Endodermal cell (in vitro differentiated cells): ENCODE results near the gene MPP2. TPM values are rescaled to one million over a fixed set of nuclear protein-coding genes. Genes with fewer than 3 reads are reported as not detected.
A peak's percentile ranks its signal among the peaks of the same experiment; 100 is the strongest.

ENCODE experiments used
- DNase-seq: peaks from one replicate; pipeline ENCODE4 v3.0.0-alpha.2; 2017
- H3K27ac ChIP-seq: 2 replicates; pipeline ENCODE4 v1.5.1; 2013; ENCODE audit warnings: mild to moderate bottlenecking, low read depth, low read length, moderate library complexity
- H3K27me3 ChIP-seq: 2 replicates; pipeline ENCODE4 v1.6.1; 2013; ENCODE audit warnings: mild to moderate bottlenecking, low read length, moderate library complexity; ENCODE audit not compliant: insufficient read depth, control insufficient read depth, poor library complexity, severe bottlenecking
- H3K36me3 ChIP-seq: 2 replicates; pipeline ENCODE4 v1.7.0; 2013; ENCODE audit warnings: mild to moderate bottlenecking, low read length, moderate library complexity; ENCODE audit not compliant: control insufficient read depth, insufficient read depth
- H3K4me1 ChIP-seq: one replicate; pipeline ENCODE4 v1.7.0; 2013; ENCODE audit warnings: low read length; ENCODE audit not compliant: control insufficient read depth, insufficient read depth
- H3K4me3 ChIP-seq: 2 replicates; pipeline ENCODE4 v1.5.1; 2013; ENCODE audit warnings: mild to moderate bottlenecking, low read length, moderate library complexity
- H3K9ac ChIP-seq: 2 replicates; pipeline ENCODE4 v1.6.1; 2013; ENCODE audit warnings: mild to moderate bottlenecking, low read length, moderate library complexity; ENCODE audit not compliant: poor library complexity, severe bottlenecking; ENCODE audit errors: extremely low read depth
- H3K9me3 ChIP-seq: 2 replicates; pipeline ENCODE4 v1.6.1; 2013; ENCODE audit warnings: mild to moderate bottlenecking, low read length, moderate library complexity; ENCODE audit not compliant: control insufficient read depth
- H3K27ac Mint-ChIP-seq: 2 replicates; pipeline ENCODE4 v1.8.0; 2020; ENCODE audit warnings: mixed read lengths
- H3K27me3 Mint-ChIP-seq: 2 replicates; pipeline ENCODE4 v1.8.0; 2021; ENCODE audit warnings: mild to moderate bottlenecking, mixed read lengths; ENCODE audit not compliant: insufficient read depth
- H3K36me3 Mint-ChIP-seq: 2 replicates; pipeline ENCODE4 v1.8.0; 2020; ENCODE audit warnings: low read depth, mixed read lengths
- H3K4me1 Mint-ChIP-seq: 2 replicates; pipeline ENCODE4 v1.8.0; 2020; ENCODE audit warnings: mixed read lengths
- H3K4me3 Mint-ChIP-seq: 2 replicates; pipeline ENCODE4 v1.8.0; 2020; ENCODE audit warnings: mild to moderate bottlenecking, moderate library complexity, mixed read lengths
- H3K9me3 Mint-ChIP-seq: 2 replicates; pipeline ENCODE4 v1.8.0; 2020; ENCODE audit warnings: mild to moderate bottlenecking, mixed read lengths
- CTCF ChIP-seq: fragments of 200-600 bp; sonication (generic); conservative IDR thresholded peaks from 2 replicates; pipeline ENCODE4 v1.5.0; 2021; ENCODE audit warnings: antibody characterized with exemption, mild to moderate bottlenecking
- WGBS, 2 experiments: methylation state at CpG; one replicate each; pipeline versions ENCODE4 v1.1.5 to v1.1.7; 2013; ENCODE audit warnings: missing lambda C conversion rate in 2 of 2, mixed read lengths in 1 of 2; ENCODE audit not compliant: insufficient coverage in 1 of 2, insufficient read length in 1 of 2; 5-methylcytosine and 5-hydroxymethylcytosine counted together
- total RNA-seq, 2 donors: library from RNA; stranded (reverse); fragmentation: NEBNext Ultra II Directional in 1 of 2; extraction: Animal tissue kit (Norgen Biotek cat#: 25700) in 1 of 2; gene quantifications; 2 replicates in 1 of 2; 3 replicates in 1 of 2; pipeline ENCODE4 v1.2.1, GENCODE V29; 2021

MPP2 gene
- total RNA-seq, 2 donors from 2014 or later, result 16.2 to 18.3 TPM

- H3K4me3 ChIP-seq, result no peak overlapping the region
- Mint-ChIP-seq H3K36me3 (no peaks in the 10 kb centered on the region), H3K27ac (no peak overlapping the region), H3K4me3 (no peak overlapping the region), H3K4me1 (peaks cover 15% of the 10 kb centered on the region), H3K27me3 (no peaks in the 10 kb centered on the region), H3K9me3 (no peaks in the 10 kb centered on the region)
- no peaks in the 10 kb centered on the region for H3K4me1 ChIP-seq
- no peaks in the 10 kb centered on the region for H3K36me3 ChIP-seq
- H3K27me3 ChIP-seq, result no peaks in the 10 kb centered on the region
- WGBS, 2 experiments, result 90 to 100% methylated on average over 2 to 14 of the region's 14 CpGs
- no peak overlapping the region for H3K27ac ChIP-seq
- TF ChIP-seq CTCF, result no peak
- peak; percentile 38 for DNase-seq
- H3K9ac ChIP-seq, result no peak overlapping the region
- no peaks in the 10 kb centered on the region for H3K9me3 ChIP-seq
These were observed 24.4 kb downstream of the MPP2 start for GRCh38 chr17:43882761-43883415.

DNA sequence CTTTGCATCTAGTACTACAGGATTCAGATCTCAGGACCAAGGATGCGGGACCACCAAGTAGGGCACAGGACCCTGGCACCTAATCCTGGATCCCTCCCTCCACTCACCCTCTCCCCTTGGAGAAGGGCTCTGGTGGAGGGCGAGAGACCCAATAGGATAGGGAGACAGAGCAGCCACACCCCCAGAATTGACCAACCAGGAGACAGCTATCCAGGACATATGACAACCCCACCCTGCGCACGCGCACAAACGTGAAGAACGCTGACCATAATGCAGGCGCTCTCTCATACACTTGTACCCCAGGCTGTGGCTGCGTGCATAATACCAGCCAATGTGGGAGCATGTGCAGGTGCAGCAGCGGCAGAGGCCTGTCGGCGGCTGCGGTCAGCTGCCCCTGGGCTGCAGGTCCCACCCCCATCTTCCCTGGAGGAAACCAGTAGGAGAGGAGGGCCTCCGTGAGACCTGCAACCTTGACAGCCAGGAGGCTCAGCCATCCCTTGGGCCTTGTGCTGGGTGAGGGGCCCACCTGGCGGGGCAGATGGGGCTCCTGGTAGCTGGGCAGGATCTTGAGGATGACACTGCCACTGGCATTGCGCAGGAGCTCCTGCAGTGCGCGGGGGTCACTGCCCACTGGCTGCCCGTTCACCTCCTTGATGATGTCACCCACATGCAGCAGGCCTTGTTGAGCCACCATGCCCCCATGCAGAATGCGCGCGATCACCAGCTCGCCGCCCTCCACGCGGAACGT lies 25.4 kb downstream of the MPP2 start:
- no peaks in the 10 kb centered on the region for H3K36me3 ChIP-seq
- peak; percentile 51 for DNase-seq
- H3K9me3 Mint-ChIP-seq, result no peaks in the 10 kb centered on the region
- no peak overlapping the region for H3K27ac Mint-ChIP-seq
- no peak overlapping the region for H3K4me3 ChIP-seq
- H3K4me1 Mint-ChIP-seq, result peaks cover 13% of the 10 kb centered on the region
- no peak overlapping the region for H3K4me3 Mint-ChIP-seq
- H3K27me3 Mint-ChIP-seq, result no peaks in the 10 kb centered on the region
- WGBS, 2 experiments, result 93% methylated on average over 9 to 27 of the region's 27 CpGs
- no peak for TF ChIP-seq CTCF
- H3K9ac ChIP-seq, result no peak overlapping the region
- H3K4me1 ChIP-seq, result no peaks in the 10 kb centered on the region
- H3K9me3 ChIP-seq, result no peaks in the 10 kb centered on the region
- no peaks in the 10 kb centered on the region for H3K27me3 ChIP-seq
- no peaks in the 10 kb centered on the region for H3K36me3 Mint-ChIP-seq
- no peak overlapping the region for H3K27ac ChIP-seq

GRCh38 chr17:43881181-43881580 lies 26.2 kb downstream of the MPP2 start:
- Mint-ChIP-seq H3K4me1 (peaks cover 9% of the 10 kb centered on the region), H3K4me3 (no peak overlapping the region), H3K36me3 (no peaks in the 10 kb centered on the region), H3K9me3 (no peaks in the 10 kb centered on the region), H3K27ac (no peak overlapping the region), H3K27me3 (no peaks in the 10 kb centered on the region)
- peak; percentile 44 for DNase-seq
- TF ChIP-seq CTCF, result no peak
- Histone ChIP-seq H3K4me1 (no peaks in the 10 kb centered on the region), H3K27ac (no peak overlapping the region), H3K9ac (no peak overlapping the region), H3K9me3 (no peaks in the 10 kb centered on the region), H3K36me3 (no peaks in the 10 kb centered on the region), H3K4me3 (no peak overlapping the region), H3K27me3 (no peaks in the 10 kb centered on the region)
- WGBS, 2 experiments, result 89 to 93% methylated on average over 11 to 12 of the region's 12 CpGs
